ENCODE data around the gene COL4A2.
"Not testable (repeated sequence)": the region's sequence is repeated elsewhere in the genome, so short reads cannot be mapped to it uniquely, and the experiment has no call there.

COL4A2 gene

GRCh38 chr13:110438776-110439175 is 131.7 kb downstream of the COL4A2 start:
- DNase-seq (ENCODE audit: low read depth in 3 of 3), result no peak

GRCh38 chr13:110440946-110441731 is 134.1 kb downstream of the COL4A2 start:
- no peak for DNase-seq (ENCODE audit: low read depth in 3 of 3)

GRCh38 chr13:110442930-110443621 is 136.0 kb downstream of the COL4A2 start:
- DNase-seq (ENCODE audit: low read depth in 3 of 3), result no peak

GRCh38 chr13:110443622-110444225 is 136.6 kb downstream of the COL4A2 start:
- DNase-seq (ENCODE audit: low read depth in 3 of 3), result no peak

GRCh38 chr13:110444226-110444653 is 137.2 kb downstream of the COL4A2 start:
- no peak for DNase-seq (ENCODE audit: low read depth in 3 of 3)

GRCh38 chr13:110445183-110445582 is 138.1 kb downstream of the COL4A2 start:
- no peak for DNase-seq (ENCODE audit: low read depth in 3 of 3)

- DNase-seq (ENCODE audit: low read depth in 3 of 3), result no peak
These were observed 138.9 kb downstream of the COL4A2 start for GRCh38 chr13:110445722-110446574.

- no peak for DNase-seq (ENCODE audit: low read depth in 3 of 3)
These were observed 139.4 kb downstream of the COL4A2 start for GRCh38 chr13:110446575-110446890.

GRCh38 chr13:110447058-110447511 is 140.0 kb downstream of the COL4A2 start:
- no peak for DNase-seq (ENCODE audit: low read depth in 3 of 3)

- DNase-seq (ENCODE audit: low read depth in 3 of 3), result no peak
These were observed 140.7 kb downstream of the COL4A2 start for GRCh38 chr13:110447801-110448200.

- DNase-seq (ENCODE audit: low read depth in 3 of 3), result no peak
These were observed 141.1 kb downstream of the COL4A2 start for GRCh38 chr13:110448230-110448629.

GRCh38 chr13:110448677-110449076 is 141.6 kb downstream of the COL4A2 start:
- DNase-seq (ENCODE audit: low read depth in 3 of 3), result no peak

- DNase-seq (ENCODE audit: low read depth in 3 of 3), result no peak
These were observed 142.3 kb downstream of the COL4A2 start for GRCh38 chr13:110449219-110450015.

- DNase-seq (ENCODE audit: low read depth in 3 of 3), result no peak
These were observed 143.2 kb downstream of the COL4A2 start for GRCh38 chr13:110450016-110450900.

GRCh38 chr13:110450941-110451730 is 144.1 kb downstream of the COL4A2 start:
- no peak for DNase-seq (ENCODE audit: low read depth in 3 of 3)

- not testable (repeated sequence) for DNase-seq (ENCODE audit: low read depth in 3 of 3)
These were observed 146.0 kb downstream of the COL4A2 start for GRCh38 chr13:110453091-110453490.

GRCh38 chr13:110453797-110454196 is 146.7 kb downstream of the COL4A2 start:
- DNase-seq (ENCODE audit: low read depth in 3 of 3), result no peak

- no peak for DNase-seq (ENCODE audit: low read depth in 3 of 3)
These were observed 147.3 kb downstream of the COL4A2 start for GRCh38 chr13:110454227-110454859.

GRCh38 chr13:110454956-110455355 is 147.9 kb downstream of the COL4A2 start:
- DNase-seq (ENCODE audit: low read depth in 3 of 3), result no peak
